ENCODE data around the gene FAM177A1.

Gene FAM177A1

GRCh38 chr14:35046048-35046750 is at the start of gene FAM177A1:
Gene FAM177A1, plus strand, starts transcription at chr14:35046272. Its CDS starts 192 bp downstream, at chr14:35046464.
- peak within 1 kb of the TSS; percentile 90 for H3K27ac ChIP-seq (ENCODE audit: extremely low read depth, low read depth, low read length)
- ChIA-PET POLR2A (interaction anchor here (0.5 to 2.1 kb wide), 17 partner anchors 10 to 780 kb away, joined by 3 to 11 read pairs (median 4); partner anchors contain the start of genes BAZ1A, BRMS1L, PPP2R3C and PRORP), CTCF (interaction anchor here (0.6 to 0.7 kb wide), 2 partner anchors 34 to 68 kb away, joined by 3 read pairs; no protein-coding TSS in a partner anchor)
- peaks cover 8 to 9% of the 10 kb centered on the region in 2 experiments; a peak in 2 of 3 replicates for H3K36me3 ChIP-seq (ENCODE audit: control insufficient read depth in 2 of 2, insufficient read depth in 1 of 2, low read length in 2 of 2)
- peak within 1 kb of the TSS; percentile 92 for H3K4me3 ChIP-seq (ENCODE audit: low read depth, low read length)
- H3K9me3 ChIP-seq (ENCODE audit: control insufficient read depth, insufficient read depth, low read depth, low read length) = no peaks in the 10 kb centered on the region
- H3K4me1 ChIP-seq (ENCODE audit: control insufficient read depth, insufficient read depth, low read length) = peaks cover 3% of the 10 kb centered on the region; the same call in 1 of the 2 replicates
- TF ChIP-seq ZNF501 (tag by site-specific recombination; IDR thresholded peaks at IDR 0.05) (peak; percentile 90; the same call in 1 of the 2 replicates), ZNF658 (tag by site-specific recombination; IDR thresholded peaks at IDR 0.05) (no peak), GLIS1 (tag by site-specific recombination; IDR thresholded peaks at IDR 0.05) (peak; percentile 11; the same call in 1 of the 2 replicates), ZBTB8A (tag by site-specific recombination; IDR thresholded peaks at IDR 0.05) (peak; percentile 99), ZNF146 (tag by site-specific recombination; IDR thresholded peaks at IDR 0.05) (0 out of 2 replicates have a peak, but pooled peaks have one; percentile 43), OSR2 (tag by site-specific recombination; IDR thresholded peaks at IDR 0.05) (peak; percentile 39; the same call in 1 of the 2 replicates), ZNF341 (tag by site-specific recombination; IDR thresholded peaks at IDR 0.05; ENCODE audit: low read depth) (peak; percentile 54), ATF2 (tag by site-specific recombination; IDR thresholded peaks at IDR 0.05; ENCODE audit: low read depth) (peak; percentile 98), ZBTB21 (tag by site-specific recombination; IDR thresholded peaks at IDR 0.05) (peak; percentile 91), ZFP69B (tag by site-specific recombination; IDR thresholded peaks at IDR 0.05) (peak; percentile 79), ZNF585B (tag by site-specific recombination; IDR thresholded peaks at IDR 0.05) (peak; percentile 16; the same call in 1 of the 2 replicates), ZBTB11 (tag by site-specific recombination; conservative IDR thresholded peaks at IDR 0.05; ENCODE audit: low read depth) (peak; percentile 42), PRDM6 (tag by site-specific recombination; IDR thresholded peaks at IDR 0.05) (no peak), ZNF324 (tag by site-specific recombination; IDR thresholded peaks at IDR 0.05) (peak; percentile 71), KLF1 (tag by site-specific recombination; IDR thresholded peaks at IDR 0.05) (peak; percentile 91), ZNF621 (tag by site-specific recombination; IDR thresholded peaks at IDR 0.05) (no peak), ZNF692 (tag by site-specific recombination; IDR thresholded peaks at IDR 0.05) (peak; percentile 94), IKZF3 (tag by site-specific recombination; IDR thresholded peaks at IDR 0.05) (peak; percentile 57; the same call in 1 of the 2 replicates), MZF1 (tag by site-specific recombination; IDR thresholded peaks at IDR 0.05; ENCODE audit: borderline replicate concordance) (peak; percentile 54; the same call in 1 of the 2 replicates), ZNF629 (tag by site-specific recombination; IDR thresholded peaks at IDR 0.05) (peak; percentile 96), ZNF138 (tag by site-specific recombination; IDR thresholded peaks at IDR 0.05; ENCODE audit: borderline replicate concordance) (no peak), ZBTB17 (tag by site-specific recombination; IDR thresholded peaks at IDR 0.05) (peak; percentile 98), ZFP41 (tag by site-specific recombination; IDR thresholded peaks at IDR 0.05; ENCODE audit: borderline replicate concordance) (no peak), TSHZ1 (tag by site-specific recombination; IDR thresholded peaks at IDR 0.05; ENCODE audit: borderline replicate concordance) (no peak), MYNN (tag by site-specific recombination; IDR thresholded peaks at IDR 0.05; ENCODE audit: borderline replicate concordance) (no peak)
